Effector CD4-positive, alpha-beta T cell (primary cell): ENCODE measurements around the gene DUT.

Source experiments
- DNase-seq: peaks from one replicate; pipeline ENCODE4 v3.0.0-alpha.2; 2020

Gene DUT

DNA sequence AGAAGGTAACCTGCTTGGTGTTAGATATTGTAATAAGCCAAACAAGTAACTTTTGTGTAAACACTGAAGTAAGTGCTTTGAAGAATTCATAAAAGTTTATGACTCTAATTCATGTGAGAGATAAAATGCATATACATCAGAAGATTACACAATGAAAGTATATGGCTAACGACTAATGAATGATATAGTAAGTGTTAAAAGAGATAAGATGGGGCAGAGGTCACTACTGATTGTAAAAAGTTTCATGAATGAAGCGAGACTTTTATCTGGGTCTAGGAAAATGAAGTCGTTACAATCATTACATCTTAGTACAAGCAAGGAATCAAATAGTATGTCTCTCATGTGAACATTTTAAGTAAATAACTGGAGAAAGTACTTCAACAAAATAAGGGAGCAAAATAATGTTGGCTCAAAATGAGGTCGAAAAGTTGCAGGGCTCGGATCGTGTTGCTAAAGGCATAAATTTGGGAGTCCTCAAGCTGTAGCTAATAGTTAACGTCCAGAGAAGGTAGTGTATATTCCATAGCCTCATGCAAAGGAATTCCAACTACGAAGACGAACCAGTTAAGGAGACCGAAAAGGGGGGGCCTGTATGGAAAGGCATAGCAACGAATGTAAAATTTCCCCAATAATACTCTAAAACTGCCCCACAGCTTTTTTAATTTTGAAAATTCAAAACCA lies 984 bp upstream of the DUT start:
- DNase-seq: no peak

DNA sequence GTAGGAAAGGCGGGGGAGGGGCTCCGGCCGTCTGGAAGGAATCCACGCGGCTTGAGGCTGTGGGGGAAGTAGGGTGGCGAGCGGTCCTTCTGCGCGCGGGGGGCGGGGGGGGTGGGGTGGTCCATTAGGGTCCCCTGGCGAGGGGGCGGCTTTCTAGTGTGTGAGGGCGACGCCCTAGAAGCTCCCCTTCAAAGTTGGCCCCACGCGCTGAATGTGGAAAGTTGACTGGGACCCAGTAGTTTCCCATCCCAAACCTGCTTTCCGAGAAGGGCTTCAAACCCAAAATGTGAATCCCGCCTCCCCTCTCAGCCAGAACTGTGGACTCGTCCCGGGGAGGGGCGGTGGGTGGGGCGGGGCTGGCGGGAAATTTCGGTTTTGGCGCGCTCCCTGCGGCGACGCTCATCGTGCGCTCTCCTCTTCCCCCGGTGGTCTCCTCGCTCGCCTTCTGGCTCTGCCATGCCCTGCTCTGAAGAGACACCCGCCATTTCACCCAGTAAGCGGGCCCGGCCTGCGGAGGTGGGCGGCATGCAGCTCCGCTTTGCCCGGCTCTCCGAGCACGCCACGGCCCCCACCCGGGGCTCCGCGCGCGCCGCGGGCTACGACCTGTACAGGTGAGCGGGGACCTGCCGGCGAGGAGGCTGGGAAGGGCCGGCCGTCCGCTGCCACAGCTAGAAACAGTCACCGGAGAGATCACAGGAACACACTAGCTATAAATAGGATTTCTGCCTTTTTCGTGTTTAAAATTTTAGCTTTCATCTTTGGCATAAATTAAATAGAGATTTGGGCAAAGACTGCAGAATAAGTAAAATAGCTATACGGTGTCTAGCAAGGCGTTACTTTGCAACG lies 790 bp downstream of the DUT start:
- peak; percentile 57 for DNase-seq

DNA sequence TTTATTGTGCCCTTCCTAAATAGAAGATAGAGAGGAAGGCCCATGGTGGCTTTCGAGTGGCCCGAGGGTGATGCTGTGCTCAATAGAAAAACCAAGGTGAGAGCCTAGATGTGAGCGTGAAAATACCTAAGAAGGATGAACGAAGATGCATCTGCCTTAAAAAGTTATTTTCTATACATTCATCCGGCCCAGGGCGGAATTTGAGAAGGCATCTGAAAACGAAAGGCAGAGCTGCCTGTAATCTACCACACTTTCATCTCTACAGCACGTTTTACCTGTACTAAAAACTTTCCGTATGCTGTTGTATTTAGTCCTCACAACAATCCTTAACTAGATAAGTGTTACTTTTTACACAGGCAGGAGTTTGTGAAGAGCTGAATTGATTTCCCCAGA lies 1.4 kb downstream of the DUT start:
- no peak for DNase-seq

DNA sequence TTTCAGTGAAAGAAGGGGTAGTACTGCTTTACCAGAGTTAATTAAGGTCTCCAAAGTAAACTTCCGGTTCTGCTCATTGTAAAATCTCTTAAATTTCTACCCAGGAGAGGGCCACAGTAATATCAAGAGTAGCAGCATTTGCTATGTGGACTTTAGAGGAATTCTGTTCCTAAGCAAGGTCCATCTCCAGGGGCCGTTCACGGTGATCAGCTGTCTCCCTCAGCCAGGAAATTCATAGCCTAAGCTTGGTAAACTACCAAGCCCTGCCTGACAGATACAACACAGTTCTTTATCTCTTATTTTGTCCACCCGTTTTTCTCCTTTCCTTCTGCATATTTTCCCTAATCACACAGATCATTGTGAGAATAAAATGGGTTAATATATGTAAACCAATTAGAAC lies 2.3 kb downstream of the DUT start:
- DNase-seq: no peak

DNA sequence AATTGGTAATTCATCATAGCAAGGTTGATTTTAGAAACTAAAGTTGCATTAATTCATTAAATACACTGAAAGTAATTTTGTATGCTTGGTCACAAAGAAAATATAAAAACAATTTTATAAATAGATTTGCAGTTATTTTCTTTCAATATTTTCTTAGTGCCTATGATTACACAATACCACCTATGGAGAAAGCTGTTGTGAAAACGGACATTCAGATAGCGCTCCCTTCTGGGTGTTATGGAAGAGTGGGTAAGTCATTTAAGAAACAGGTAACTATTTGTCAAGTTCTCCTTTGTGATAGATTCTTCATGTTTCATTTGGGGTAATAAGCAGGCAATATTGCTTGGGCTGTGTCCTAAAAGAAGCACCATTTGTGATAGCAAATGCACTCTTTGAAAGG lies 3.0 kb downstream of the DUT start:
- no peak for DNase-seq

DNA sequence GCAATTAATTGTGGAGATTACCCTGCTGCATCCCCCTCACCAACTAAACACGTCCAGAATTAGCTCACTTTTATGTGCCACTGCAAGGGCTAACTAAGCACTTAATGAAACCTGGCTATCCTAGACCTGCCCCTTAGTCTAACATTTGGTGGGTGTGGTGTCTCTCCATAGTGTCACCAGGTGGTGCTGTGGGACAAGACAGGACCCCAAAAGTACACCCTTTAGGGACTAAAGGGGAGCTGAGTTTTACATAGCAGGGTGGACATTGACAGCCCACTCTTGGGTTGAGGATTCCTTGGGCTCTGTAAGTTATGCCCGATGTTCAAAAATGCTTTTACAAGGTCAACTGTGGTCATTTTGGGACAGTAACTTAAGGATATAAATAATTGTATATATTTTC lies 5.7 kb downstream of the DUT start:
- DNase-seq: no peak

DNA sequence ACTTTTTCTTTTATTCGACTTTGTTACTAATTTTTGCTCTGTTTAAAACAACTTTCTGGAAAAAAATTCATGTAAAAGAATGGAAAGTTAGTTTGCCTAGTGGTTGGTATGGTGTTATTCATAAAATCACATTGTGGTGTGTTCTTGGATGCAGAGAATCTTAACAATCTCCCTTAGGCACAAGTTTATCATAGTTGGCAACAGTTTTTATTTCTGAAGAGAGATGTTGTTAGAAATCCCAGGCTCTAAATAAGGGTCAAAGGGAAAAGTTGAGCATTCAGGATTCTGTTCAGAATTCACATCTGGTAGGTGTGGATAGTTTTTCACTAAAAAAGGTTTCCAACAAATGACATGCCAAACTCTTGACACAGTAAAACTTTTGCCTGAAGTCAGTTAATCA lies 6.4 kb downstream of the DUT start:
- no peak for DNase-seq

DNA sequence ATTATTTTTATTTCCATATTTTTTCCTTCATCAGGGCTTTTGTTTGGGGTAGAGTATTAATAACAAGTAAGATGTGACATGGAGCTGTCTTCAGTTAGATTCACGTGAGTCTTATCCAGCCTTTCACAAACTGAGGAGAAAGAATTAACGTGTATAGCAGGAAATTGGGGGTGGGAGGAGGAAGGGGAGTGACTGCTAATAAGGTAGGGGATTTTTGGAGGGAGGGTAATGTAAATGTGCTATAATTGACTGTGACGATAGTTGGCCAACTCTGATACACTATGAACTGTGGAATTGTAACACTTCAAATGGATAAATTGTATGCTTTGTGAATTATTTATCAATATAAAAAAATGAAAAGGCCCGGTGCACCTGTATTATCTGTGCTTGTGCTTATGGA lies 8.9 kb downstream of the DUT start:
- no peak for DNase-seq

DNA sequence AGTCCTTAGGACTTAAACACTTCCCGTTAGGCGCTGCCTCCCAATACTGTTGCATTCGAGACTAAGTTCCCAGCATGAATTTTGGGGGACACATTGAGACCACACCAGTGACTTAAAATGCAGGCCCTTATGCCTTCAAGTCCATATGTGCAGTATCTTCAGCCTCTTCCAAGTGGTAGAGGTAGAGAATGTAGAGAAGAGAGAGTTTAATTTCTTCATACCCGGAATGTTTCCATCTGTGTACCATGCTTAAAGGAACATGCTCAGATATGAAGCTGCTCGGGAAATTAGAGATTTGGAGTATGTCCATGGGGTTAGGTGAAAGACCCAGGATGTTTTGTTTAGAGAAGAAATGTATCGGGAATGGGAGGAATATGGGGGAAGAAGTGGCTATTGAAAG lies 12.6 kb downstream of the DUT start:
- no peak for DNase-seq

DNA sequence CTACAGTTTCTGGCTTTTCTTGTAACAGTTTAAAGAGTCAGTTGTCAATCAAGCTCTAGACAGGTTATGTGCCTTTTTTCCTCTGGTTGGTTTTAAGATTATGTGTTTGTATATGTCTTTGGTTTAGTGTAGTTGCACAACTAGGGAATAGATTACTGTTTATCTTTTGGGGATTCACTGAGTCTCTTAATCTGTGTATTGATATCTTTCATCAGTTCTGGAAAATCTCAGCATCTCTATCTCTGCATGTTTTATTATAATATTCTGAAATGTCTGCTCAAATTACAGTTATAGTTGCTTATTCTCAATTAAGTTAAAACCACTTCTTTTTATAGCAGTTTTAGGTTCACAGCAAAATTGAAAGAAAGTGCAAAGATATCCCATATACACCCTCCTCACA lies 14.3 kb downstream of the DUT start:
- no peak for DNase-seq

DNA sequence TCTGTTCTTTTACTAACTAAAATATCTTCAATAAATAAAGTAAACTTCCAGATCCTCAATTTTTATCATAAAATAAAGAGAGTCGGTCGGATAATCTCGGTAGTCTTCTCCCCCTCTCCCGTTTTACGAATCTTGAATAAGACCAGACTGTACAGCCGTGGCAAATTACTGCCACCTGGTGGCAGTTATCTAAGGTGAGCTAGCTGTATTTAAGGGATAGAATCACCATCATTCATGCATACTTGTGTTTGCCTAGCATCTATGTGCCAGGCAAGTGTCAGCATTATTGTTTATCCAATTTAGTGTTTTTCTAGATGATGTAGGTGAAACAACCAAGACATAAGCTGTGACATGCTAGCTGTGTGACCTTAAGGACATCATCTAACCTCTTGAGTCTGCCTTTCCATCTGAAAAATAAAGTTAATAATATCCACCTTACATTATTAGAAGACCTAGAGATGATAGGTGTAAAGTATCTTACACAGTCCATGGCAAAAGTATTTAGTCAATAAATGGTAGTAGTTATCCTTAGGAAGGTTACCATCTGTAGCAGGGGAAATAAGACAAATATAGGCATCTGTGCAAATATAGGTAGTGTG lies 21.3 kb downstream of the DUT start:
- peak; percentile 34 for DNase-seq

DNA sequence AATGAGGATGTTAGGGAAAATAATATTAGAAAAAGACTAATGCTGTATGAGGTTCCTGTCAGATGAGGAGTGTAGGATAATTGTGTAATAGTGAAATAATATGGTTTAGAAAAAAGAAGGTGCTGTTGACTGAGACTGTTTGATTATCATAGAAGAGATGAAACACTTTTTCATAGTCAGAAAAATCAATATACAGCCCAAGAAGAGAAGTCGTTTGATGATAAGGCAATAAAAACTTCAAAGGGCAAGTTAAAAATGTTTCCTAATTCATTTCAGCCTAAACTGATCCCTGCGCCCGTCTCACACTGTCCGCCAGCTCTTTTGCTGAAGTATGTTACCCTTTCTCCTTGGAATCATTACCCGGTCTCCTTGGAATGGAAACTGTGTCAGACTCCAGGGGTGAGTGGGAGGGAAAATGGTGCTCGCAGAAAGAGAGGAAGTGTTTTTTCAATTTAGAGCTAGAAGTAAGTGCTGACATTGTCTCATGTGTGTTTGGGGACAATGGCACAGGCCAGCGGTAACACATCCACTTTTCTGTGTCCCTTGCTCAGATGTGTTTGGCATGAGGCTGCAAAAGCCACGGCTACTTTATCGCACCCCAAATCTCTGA lies 23.6 kb downstream of the DUT start:
- DNase-seq: no peak

DNA sequence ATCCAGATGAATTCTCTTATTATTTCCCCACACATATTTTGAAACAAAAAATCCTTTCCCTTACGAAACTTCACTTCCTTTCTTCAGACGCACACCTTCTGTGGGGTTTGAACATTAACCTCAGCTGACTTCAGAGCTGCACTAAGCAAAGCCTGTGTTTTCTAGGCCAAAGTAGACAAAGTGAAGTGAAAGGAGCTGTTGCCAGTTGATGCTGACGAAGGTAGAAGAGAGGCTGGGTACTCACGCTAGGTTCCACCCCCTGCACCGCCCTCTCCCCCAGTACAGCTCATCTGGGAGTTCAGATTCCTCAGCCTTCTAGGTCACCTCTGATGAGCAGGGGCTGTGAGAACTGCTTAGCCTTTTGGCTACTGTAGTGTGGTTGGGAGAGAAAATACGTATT lies 24.1 kb downstream of the DUT start:
- DNase-seq: no peak

DNA sequence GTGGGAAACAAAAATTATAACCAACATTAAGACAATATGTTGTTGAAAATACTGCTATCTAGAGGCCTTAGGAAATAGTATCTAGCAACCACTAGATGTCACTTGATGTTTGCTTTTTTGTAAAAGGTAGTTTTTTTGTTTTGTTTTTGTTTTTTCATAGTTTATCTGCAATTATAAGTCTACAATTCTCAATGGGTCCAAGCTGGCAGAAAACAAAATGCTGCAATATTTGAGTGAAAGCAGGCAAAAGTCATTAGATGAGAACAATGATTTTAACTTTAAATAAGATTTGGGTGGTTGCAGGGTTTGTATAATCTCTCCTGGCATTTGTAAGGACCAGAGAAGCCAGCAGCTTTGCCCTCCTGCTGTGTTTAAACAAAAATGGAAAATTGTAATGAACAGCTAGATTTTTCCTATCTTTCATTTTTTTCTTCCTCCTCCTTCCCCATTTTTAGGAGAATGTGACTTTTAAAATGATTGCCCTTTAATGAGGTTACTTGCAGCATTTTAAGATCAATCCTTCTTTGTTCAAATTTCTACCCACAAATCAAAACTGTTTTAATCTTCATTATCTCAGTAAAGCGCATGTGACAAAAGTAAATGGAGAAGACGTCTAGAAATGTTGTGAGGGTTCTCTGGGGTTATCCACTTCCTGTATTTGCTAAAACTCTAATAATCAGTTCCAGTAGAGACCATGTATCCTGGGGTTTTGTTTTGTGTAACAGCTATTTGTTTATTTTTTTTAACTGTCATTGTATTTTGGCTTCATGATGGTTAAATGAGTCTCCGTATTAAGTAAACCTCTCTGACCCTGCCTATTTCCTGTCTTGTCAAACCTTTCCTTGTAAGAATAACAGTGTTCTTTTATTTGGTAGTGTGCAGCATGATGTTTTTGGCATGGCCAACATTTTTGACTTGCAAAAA lies 27.3 kb downstream of the DUT start:
- no peak for DNase-seq

DNA sequence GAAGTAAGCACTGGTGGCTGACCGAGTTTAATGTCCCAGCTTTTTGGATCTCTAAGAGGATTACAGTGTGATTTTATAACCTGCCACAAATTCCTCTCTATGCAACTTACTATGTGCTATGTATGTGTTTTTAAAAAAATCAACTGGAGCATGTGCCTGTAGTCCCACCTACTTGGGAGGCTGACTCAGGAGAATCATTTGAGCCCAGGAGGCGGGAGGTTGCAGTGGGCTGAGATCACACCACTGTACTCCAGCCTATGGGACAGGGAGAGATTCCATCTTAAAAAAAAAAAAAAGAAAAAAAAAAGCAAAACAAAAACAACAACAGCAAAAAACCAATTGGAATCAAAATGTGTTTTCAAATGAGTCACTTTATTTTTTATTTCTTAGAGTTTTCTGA lies 29.6 kb downstream of the DUT start:
- no peak for DNase-seq

DNA sequence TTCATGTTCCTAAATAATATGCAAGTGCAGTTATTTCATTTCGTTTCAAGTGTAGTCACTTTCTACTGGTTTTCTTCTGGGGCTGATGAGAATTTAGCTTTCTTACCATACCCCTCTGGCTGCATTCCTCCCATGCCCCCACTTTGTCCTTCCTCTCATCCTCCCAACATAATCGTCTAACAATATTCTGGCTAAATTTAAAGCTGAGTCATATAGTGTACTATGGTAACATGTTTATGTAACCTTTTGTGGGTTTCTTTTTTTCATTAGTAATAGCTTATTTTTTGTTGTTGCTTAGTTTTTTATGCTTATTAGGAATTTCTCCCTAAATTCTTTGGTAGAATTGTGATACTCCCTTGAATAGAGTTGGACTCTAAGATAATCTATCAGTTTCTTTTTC lies 30.5 kb downstream of the DUT start:
- DNase-seq: no peak

DNA sequence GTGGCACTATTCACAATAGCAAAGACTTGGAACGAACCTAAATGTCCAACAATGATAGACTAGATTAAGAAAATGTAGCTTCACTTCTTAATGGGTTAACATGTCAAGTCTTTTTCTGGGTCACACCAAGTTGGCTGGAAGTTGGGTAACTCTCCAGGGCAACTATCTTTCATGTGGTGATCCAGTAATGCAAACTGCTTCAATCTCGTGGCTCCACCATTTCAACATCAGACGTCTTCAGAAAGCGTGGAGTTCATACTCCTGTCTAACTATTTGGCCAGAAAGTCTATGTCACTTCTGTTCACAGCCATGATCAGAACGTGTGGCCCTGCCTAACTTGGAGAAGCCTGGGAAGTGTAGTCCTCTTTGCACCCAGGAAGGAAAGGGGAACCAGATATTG lies 32.2 kb downstream of the DUT start:
- DNase-seq: no peak

DNA sequence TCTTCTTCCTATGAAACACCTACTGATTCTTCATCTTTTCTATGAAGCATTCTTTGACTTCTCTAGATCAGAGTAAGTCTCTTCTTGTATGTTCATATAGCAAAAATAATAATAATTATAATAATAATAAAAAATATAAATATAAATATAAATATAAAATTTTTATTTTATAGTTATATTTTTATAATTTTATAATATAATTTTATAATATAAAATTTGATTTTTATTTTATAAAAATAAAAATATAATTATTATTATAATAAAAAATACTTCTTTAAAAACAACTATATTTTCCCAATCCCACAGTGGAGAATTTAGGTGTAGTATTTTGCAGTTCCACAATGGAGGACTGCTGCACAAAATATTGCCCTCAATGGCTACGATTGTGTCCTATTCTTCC lies 34.3 kb downstream of the DUT start:
- no peak for DNase-seq

DNA sequence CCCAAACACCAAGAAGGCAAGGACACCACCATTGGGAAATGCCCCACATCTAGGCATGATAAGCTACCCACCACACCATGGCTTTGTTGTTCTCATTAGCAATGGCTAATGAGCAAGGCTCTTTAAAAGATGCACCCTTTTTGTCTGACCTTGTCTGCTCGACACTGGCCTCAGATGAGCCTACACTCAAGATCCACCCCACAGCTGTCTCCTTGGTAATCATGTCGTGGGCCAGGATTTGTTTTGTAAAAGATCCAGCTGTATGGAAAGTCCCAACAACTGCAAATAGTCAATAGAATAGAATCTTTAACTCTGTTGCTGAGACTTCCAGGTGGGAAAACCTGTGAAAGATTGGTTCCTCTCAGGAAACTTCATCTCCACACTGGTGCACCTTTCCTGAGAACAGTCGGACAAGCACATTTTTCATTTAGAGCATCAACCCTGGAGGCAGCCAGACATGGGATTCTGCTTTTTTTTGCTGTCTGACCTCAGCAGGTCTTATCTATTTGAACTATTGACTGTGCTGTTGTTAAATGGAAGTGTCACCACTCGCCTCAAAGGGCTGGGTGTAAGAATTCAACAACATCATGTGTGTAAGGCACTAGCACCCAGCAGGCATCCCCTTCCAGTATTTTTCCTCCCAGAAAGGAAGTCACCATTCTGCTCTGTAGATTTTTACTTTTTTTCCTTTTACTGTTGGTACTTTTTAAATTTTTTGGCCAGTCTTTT lies 35.5 kb downstream of the DUT start:
- no peak for DNase-seq

DNA sequence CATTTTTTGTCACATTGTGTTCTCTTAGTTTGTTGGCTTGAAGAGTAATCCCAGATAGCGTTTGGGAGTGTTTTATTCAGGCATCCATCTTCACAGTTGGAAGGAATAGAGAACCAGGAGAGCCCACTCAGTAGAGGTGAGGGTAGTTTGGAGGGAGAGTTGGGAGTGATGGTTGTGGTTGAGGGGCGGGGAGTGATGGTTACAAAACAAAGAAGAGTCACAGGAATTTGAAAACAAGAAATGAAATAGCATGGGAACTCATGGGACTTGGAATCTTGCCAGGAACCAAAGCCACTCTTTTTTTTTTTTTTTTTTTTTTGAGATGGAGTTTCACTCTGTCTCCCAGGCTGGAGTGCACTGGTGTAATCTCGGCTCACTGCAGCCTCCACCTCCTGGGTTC lies 36.3 kb downstream of the DUT start:
- DNase-seq: no peak

DNA sequence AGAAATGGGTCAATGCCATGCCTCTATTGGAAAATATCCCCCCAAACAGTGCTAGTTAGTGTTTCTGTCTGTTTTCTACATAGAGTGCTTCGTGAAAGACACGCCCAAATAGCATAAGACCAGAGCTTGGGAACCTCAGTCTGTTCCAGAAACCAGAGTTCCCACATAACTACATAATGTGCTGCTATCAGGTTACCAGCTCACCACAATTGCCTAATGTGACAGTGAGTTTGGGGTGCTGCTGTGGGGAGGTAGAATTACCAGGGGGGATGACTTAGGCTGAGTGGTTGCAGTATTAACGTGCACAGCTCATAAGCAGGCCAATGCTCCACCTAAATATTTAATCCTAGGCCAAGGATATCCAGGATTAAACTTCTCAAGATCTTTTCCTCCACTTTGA lies 39.2 kb downstream of the DUT start:
- no peak for DNase-seq

DNA sequence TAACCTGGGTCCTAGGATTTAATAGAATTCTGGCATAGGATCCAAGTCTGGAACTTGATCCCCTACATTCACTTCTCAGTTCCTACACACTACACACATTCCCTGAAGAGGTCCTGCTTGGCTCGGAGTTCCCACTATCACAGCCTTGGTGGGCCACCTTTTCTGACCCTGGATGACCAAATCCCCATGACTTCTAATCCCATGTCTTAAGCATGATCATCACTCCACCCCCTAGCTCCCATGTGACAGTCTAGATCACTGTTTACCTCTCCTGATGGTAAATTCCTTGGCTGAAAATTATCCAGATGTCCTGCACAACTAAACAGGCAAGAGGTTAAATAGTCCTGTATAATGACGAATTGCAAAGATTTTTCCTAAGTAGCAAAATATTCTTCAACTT lies 40.3 kb downstream of the DUT start:
- DNase-seq: no peak
